Smooth muscle cell (in vitro differentiated cells): ENCODE results near the gene FZD7. TPM values are rescaled to one million over a fixed set of nuclear protein-coding genes. Genes with fewer than 3 reads are reported as not detected.

ENCODE experiments used
- DNase-seq: peaks from one replicate; lab custom pipeline; 2025; ENCODE audit not compliant: unreplicated experiment; lab: John Stamatoyannopoulos, UW
- H2AFZ ChIP-seq: fragments of 200-600 bp; sonication (generic); 2 replicates; pipeline ENCODE4 v1.6.0; 2016; ENCODE audit warnings: antibody characterized with exemption, low read depth, mild to moderate bottlenecking
- H3F3A ChIP-seq: fragments of 200-600 bp; sonication (generic); 2 replicates; pipeline ENCODE4 v1.6.0; 2017; ENCODE audit warnings: antibody characterized with exemption, low read depth
- H3K27ac ChIP-seq: fragments of 200-600 bp; sonication (generic); 2 replicates; pipeline ENCODE4 v1.5.1; 2016; ENCODE audit warnings: low read depth, mild to moderate bottlenecking
- H3K27me3 ChIP-seq: fragments of 200-600 bp; sonication (generic); 2 replicates; pipeline ENCODE4 v1.6.1; 2016; ENCODE audit warnings: low read depth, mild to moderate bottlenecking
- H3K36me3 ChIP-seq: fragments of 200-600 bp; sonication (generic); 2 replicates; pipeline ENCODE4 v1.5.1; 2016; ENCODE audit warnings: low read depth
- H3K4me1 ChIP-seq: fragments of 200-600 bp; sonication (generic); 2 replicates; pipeline ENCODE4 v1.5.1; 2016; ENCODE audit warnings: low read depth
- H3K4me2 ChIP-seq: fragments of 200-600 bp; sonication (generic); 2 replicates; pipeline ENCODE4 v1.6.0; 2016; ENCODE audit warnings: mild to moderate bottlenecking
- H3K4me3 ChIP-seq: fragments of 200-600 bp; sonication (generic); 2 replicates; pipeline ENCODE4 v1.5.1; 2016; ENCODE audit warnings: mild to moderate bottlenecking
- H3K79me2 ChIP-seq: fragments of 200-600 bp; sonication (generic); 2 replicates; pipeline ENCODE4 v1.6.0; 2016; ENCODE audit warnings: low read depth, mild to moderate bottlenecking
- H3K9ac ChIP-seq: fragments of 200-600 bp; sonication (generic); 2 replicates; pipeline ENCODE4 v1.6.0; 2016; ENCODE audit warnings: low read depth
- H3K9me3 ChIP-seq: fragments of 200-600 bp; sonication (generic); replicated peaks from 2 replicates; pipeline ENCODE4 v1.5.1; 2016; ENCODE audit warnings: low read depth
- H4K20me1 ChIP-seq: fragments of 200-600 bp; sonication (generic); 2 replicates; pipeline ENCODE4 v1.6.0; 2016; ENCODE audit warnings: low read depth
- CTCF ChIP-seq: fragments of 200-600 bp; sonication (generic); IDR thresholded peaks from 2 replicates; pipeline ENCODE4 v1.5.1; 2017; ENCODE audit warnings: borderline replicate concordance, mild to moderate bottlenecking, antibody characterized with exemption; ENCODE audit not compliant: insufficient read depth, poor library complexity, severe bottlenecking
- WGBS: methylation state at CpG from one replicate; pipeline ENCODE4 v1.1.7; 2016; ENCODE audit warnings: low lambda C conversion rate; 5-methylcytosine and 5-hydroxymethylcytosine counted together
- polyA plus RNA-seq: library from polyadenylated mRNA; unstranded; fragments of >200 nt; fragmentation: Nextera tagmentation; extraction: Ambion mirVana; gene quantifications from 2 replicates; pipeline ENCODE4 v1.2.1, GENCODE V29; 2016
- total RNA-seq: library from RNA; depleted of rRNA; stranded (reverse); fragments of >200 nt; gene quantifications from 2 replicates; pipeline ENCODE4 v1.2.3, GENCODE V29; 2014

FZD7 gene
- total and polyA plus RNA-seq, 2 experiments from 2014 or later = 14.8 to 17.0 TPM

- H2AFZ ChIP-seq = no peak overlapping the region
- no peaks in the 10 kb centered on the region for H4K20me1 ChIP-seq
- no peak overlapping the region for H3K4me3 ChIP-seq
- no peak for DNase-seq
- H3K36me3 ChIP-seq = no peaks in the 10 kb centered on the region
- WGBS = 96% methylated on average over 1 of the region's 1 CpG
- peaks cover 22% of the 10 kb centered on the region for H3K4me1 ChIP-seq
- TF ChIP-seq CTCF = no peak
- H3F3A ChIP-seq = no peaks in the 10 kb centered on the region
- H3K4me2 ChIP-seq = no peak overlapping the region
- no peaks in the 10 kb centered on the region for H3K79me2 ChIP-seq
- no peaks in the 10 kb centered on the region for H3K9me3 ChIP-seq
- H3K27me3 ChIP-seq = peaks cover 9% of the 10 kb centered on the region
- no peak overlapping the region for H3K27ac ChIP-seq
- no peak overlapping the region for H3K9ac ChIP-seq
Measured at GRCh38 chr2:202049840-202050239, 16.2 kb downstream of the FZD7 start.

- no peak overlapping the region for H3K4me3 ChIP-seq
- H4K20me1 ChIP-seq = no peaks in the 10 kb centered on the region
- no peak overlapping the region for H3K27ac ChIP-seq
- no peaks in the 10 kb centered on the region for H3K36me3 ChIP-seq
- H3K27me3 ChIP-seq = peaks cover 9% of the 10 kb centered on the region
- no peak overlapping the region for H3K4me2 ChIP-seq
- no peaks in the 10 kb centered on the region for H3K79me2 ChIP-seq
- TF ChIP-seq CTCF = no peak
- no peaks in the 10 kb centered on the region for H3F3A ChIP-seq
- no peak overlapping the region for H2AFZ ChIP-seq
- no peak overlapping the region for H3K9ac ChIP-seq
- H3K4me1 ChIP-seq = peaks cover 22% of the 10 kb centered on the region
- no peaks in the 10 kb centered on the region for H3K9me3 ChIP-seq
- DNase-seq = no peak
Measured at GRCh38 chr2:202050652-202051051, 17.0 kb downstream of the FZD7 start.

- Histone ChIP-seq H3K9ac (no peak overlapping the region), H3F3A (no peaks in the 10 kb centered on the region), H3K4me2 (no peak overlapping the region), H3K79me2 (no peaks in the 10 kb centered on the region), H3K27me3 (peaks cover 13% of the 10 kb centered on the region), H3K27ac (no peak overlapping the region), H2AFZ (no peak overlapping the region), H3K4me1 (peaks cover 22% of the 10 kb centered on the region), H4K20me1 (no peaks in the 10 kb centered on the region), H3K9me3 (no peaks in the 10 kb centered on the region), H3K36me3 (no peaks in the 10 kb centered on the region), H3K4me3 (no peak overlapping the region)
- TF ChIP-seq CTCF = no peak
- WGBS = 69% methylated on average over 8 of the region's 8 CpGs
- DNase-seq = no peak
Measured at GRCh38 chr2:202051499-202052161, 18.0 kb downstream of the FZD7 start.

- no peak overlapping the region for H3K4me2 ChIP-seq
- no peak overlapping the region for H2AFZ ChIP-seq
Measured at GRCh38 chr2:202052235-202052634, 18.6 kb downstream of the FZD7 start.

More at GRCh38 chr2:202052235-202052634, 18.6 kb downstream of the FZD7 start:
- no peak for DNase-seq
- Histone ChIP-seq H4K20me1 (no peaks in the 10 kb centered on the region), H3K27me3 (peaks cover 13% of the 10 kb centered on the region), H3K36me3 (no peaks in the 10 kb centered on the region), H3F3A (no peaks in the 10 kb centered on the region), H3K79me2 (no peaks in the 10 kb centered on the region), H3K9me3 (no peaks in the 10 kb centered on the region), H3K4me3 (no peak overlapping the region), H3K4me1 (peaks cover 22% of the 10 kb centered on the region), H3K27ac (no peak overlapping the region), H3K9ac (no peak overlapping the region)
- 100% methylated on average over 1 of the region's 1 CpG for WGBS
- TF ChIP-seq CTCF = no peak
